Fibroblast of mammary gland (primary cell): ENCODE results near the gene SLC41A2.
"Not testable (repeated sequence)": the region's sequence is repeated elsewhere in the genome, so short reads cannot be mapped to it uniquely, and the experiment has no call there.

ENCODE experiments used
- DNase-seq: peaks from one replicate; pipeline ENCODE4 v3.0.0-alpha.2; 2010; ENCODE audit warnings: low read depth
- H3K4me3 ChIP-seq: 2 replicates; pipeline ENCODE4 v1.5.1; 2011; ENCODE audit warnings: low read depth, mild to moderate bottlenecking, low read length, moderate library complexity; ENCODE audit not compliant: control insufficient read depth
- TF ChIP-seq, protein P1 (sequence below): conservative IDR thresholded peaks from 2 replicates; pipeline ENCODE4 v1.5.1; 2011; ENCODE audit warnings: low read depth, low read length, inconsistent platforms; ENCODE audit not compliant: control insufficient read depth, insufficient read depth

The SLC41A2 gene

DNA sequence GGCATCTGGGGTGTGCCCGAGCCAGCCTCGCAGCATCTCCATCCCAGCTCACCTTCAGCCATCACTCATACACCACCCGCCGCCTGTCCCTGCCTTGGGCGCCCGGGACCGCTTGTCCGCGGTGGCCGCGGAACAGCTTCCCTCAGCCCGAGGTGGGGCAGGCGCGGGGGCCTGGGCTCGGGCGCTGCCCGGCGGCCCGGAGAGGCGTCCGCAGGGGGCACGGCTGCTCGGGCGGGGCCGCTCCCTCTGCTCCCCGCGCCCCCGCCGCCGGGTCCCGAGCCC, 430 bp downstream of the SLC41A2 start:
- TF ChIP-seq, protein P1, sequence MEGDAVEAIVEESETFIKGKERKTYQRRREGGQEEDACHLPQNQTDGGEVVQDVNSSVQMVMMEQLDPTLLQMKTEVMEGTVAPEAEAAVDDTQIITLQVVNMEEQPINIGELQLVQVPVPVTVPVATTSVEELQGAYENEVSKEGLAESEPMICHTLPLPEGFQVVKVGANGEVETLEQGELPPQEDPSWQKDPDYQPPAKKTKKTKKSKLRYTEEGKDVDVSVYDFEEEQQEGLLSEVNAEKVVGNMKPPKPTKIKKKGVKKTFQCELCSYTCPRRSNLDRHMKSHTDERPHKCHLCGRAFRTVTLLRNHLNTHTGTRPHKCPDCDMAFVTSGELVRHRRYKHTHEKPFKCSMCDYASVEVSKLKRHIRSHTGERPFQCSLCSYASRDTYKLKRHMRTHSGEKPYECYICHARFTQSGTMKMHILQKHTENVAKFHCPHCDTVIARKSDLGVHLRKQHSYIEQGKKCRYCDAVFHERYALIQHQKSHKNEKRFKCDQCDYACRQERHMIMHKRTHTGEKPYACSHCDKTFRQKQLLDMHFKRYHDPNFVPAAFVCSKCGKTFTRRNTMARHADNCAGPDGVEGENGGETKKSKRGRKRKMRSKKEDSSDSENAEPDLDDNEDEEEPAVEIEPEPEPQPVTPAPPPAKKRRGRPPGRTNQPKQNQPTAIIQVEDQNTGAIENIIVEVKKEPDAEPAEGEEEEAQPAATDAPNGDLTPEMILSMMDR, result no peak
- H3K4me3 ChIP-seq, result peak overlapping the region; percentile 62
- DNase-seq, result no peak

DNA sequence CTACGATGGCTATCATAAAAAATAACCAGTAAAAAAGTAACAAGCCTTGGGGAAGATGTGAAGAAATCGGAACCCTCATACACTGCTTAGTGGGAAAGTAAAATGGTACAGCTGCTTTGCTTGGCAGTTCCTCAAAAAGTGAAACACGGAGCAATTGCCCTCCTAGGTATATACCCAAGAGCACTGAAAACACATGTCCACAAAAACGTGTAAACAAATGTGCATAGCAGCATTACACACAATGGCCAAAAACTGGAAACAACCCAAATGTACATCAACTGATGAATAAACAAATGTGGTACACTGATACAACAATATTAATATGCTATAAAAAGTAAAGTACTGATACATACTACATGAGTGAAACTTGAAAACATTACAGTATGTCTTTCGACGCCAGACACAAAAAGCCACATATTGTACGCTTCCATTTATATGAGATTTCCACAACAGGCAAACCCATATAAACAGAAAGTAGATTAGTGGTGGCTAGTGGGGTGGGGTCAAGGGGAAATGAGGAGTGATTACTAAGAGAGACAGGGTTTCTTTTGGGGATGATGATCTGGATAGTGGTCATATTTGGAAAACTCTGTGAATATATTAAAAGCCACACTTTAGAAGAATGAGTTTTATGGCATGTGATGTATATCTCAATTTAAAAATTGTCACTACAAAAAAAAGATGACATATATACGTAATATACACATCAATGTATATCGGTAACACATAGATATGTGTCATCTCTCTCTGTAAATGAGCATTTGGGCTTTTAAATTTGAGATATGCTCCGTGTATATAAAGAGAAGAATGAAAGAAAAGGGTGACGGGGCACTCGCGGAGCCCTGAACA, 996 bp downstream of the SLC41A2 start:
- TF ChIP-seq, protein P1, result no peak
- DNase-seq, result peak; percentile 26
- H3K4me3 ChIP-seq, result peak overlapping the region; percentile 62

DNA sequence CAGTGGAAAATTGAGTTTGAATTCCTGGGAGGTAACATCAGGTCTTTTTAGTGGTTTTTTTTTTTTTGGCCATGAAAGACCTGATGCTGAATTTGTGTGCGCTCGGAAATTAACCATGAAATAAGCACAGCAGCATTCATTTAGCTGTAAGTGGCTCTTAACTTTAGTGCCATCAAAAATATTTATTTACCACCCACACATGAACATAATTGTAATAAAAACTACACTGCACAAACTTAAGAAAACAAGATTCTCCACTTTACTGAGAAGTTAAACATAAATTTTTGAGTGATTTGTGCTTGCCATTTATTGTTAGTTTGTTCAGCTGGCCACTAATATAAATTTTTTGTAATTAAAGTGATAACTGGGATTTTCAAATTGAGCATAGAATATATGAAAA, 2.4 kb downstream of the SLC41A2 start:
- no peak for DNase-seq
- H3K4me3 ChIP-seq, result no peak overlapping the region
- TF ChIP-seq, protein P1, result no peak

DNA sequence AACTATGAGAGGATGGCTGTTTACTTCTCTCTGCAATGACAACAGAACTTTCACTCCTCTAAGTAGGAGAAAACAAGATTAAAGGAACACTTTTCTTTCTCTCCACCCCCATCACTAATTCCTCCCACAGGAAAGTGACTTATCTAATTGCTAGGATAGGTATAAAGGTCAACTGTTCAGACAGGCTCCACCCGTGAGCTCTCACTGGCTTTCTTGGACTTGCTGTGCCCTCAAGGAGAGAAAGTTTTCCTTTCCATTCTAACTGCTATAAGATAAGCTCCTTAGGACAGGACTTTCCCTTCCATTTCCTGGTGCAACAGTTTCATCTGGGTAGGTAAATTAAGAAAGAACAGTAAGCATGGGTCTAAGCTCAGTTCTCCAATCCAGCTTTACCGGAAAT, 4.8 kb downstream of the SLC41A2 start:
- no peak for DNase-seq
- TF ChIP-seq, protein P1, result no peak
- H3K4me3 ChIP-seq, result no peak overlapping the region

- TF ChIP-seq, protein P1, result no peak
- no peak overlapping the region for H3K4me3 ChIP-seq
- no peak for DNase-seq
Measured at GRCh38 chr12:104952816-104953215, 5.3 kb downstream of the SLC41A2 start.

DNA sequence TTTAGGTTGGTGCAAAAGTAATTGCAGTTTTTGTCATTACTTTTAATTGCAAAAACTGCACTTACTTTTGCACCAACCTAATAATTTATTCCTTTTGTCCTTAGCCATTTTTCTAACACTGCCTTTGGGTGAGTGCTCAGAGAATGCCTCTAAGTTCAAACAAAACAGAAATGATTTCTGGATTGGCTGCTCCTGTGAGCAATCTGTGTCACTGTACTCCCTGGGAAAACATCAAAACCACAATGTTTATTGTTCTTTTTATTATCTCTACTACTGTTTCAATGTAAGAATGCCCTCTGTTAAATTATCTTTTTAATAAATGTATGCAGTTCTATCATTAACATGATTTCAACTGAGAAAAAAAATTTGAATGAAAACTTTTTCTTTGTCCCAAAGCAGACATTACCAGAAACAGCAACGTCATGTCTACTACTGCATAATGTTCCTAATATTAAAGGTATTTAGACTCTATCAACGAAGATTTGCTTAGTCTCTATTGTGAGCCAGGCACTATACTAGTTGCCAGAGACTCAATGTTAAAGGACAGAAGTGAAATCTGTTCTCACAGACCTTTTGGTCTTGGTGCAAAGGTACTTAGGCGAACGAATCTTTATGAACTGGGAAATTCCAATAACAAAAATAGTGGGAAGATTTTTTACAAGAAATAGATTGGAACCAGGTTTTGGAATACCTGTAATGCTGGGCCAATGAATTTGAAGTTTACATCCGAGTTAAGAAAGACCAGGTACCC, 6.2 kb downstream of the SLC41A2 start:
- TF ChIP-seq, protein P1, result no peak
- no peak overlapping the region for H3K4me3 ChIP-seq
- peak; percentile 56 for DNase-seq

- H3K4me3 ChIP-seq, DNase-seq: not testable (repeated sequence)
Measured at GRCh38 chr12:104948716-104949115, 9.4 kb downstream of the SLC41A2 start.
